Right atrium auricular region (tissue), 2 donors: ENCODE measurements around the gene PCDHB14. TPM values are rescaled to one million over a fixed set of nuclear protein-coding genes. Genes with fewer than 3 reads are reported as not detected.
"Not testable (repeated sequence)": the region's sequence is repeated elsewhere in the genome, so short reads cannot be mapped to it uniquely, and the experiment has no call there.

Source experiments
- DNase-seq: peaks from one replicate; pipeline ENCODE4 v3.0.0-alpha.2; 2019; ENCODE audit warnings: low spot score
- H3K27ac ChIP-seq, 2 donors: fragments of 200-600 bp; sonication (generic); 1 replicate in 1 of 2; 2 replicates in 1 of 2; pipeline ENCODE4 v1.5.1; 2016 to 2019
- H3K27me3 ChIP-seq, 2 donors: fragments of 200-600 bp; sonication (generic); one replicate each; pipeline versions ENCODE4 v1.5.1 to v1.6.0; 2017 to 2019
- H3K36me3 ChIP-seq: fragments of 200-600 bp; sonication (generic); one replicate; pipeline ENCODE4 v1.5.1; 2016
- H3K4me1 ChIP-seq, 2 donors: fragments of 200-600 bp; sonication (generic); one replicate each; pipeline versions ENCODE4 v1.5.1 to v1.6.0; 2017 to 2019
- H3K4me3 ChIP-seq, 2 donors: fragments of 200-600 bp; sonication (generic); 1 replicate in 1 of 2; 2 replicates in 1 of 2; pipeline ENCODE4 v1.5.1; 2017 to 2019; ENCODE audit warnings: mild to moderate bottlenecking in 1 of 2, moderate library complexity in 1 of 2
- H3K9me3 ChIP-seq, 2 donors: fragments of 200-600 bp; sonication (generic); one replicate each; pipeline ENCODE4 v1.5.1; 2019
- CTCF ChIP-seq, 2 donors: fragments of 200-600 bp; sonication (generic); IDR thresholded peaks; one replicate each; pipeline ENCODE4 v1.5.1; 2019; ENCODE audit warnings: antibody characterized with exemption in 2 of 2
- total RNA-seq, 2 donors: library from RNA; depleted of rRNA; stranded (reverse); fragments of >200 nt; gene quantifications; one replicate each; pipeline ENCODE4 v1.1.0, GENCODE V29; 2016

The PCDHB14 gene
- total RNA-seq, 2 donors from 2014 or later: 4.3 to 5.1 TPM

DNA sequence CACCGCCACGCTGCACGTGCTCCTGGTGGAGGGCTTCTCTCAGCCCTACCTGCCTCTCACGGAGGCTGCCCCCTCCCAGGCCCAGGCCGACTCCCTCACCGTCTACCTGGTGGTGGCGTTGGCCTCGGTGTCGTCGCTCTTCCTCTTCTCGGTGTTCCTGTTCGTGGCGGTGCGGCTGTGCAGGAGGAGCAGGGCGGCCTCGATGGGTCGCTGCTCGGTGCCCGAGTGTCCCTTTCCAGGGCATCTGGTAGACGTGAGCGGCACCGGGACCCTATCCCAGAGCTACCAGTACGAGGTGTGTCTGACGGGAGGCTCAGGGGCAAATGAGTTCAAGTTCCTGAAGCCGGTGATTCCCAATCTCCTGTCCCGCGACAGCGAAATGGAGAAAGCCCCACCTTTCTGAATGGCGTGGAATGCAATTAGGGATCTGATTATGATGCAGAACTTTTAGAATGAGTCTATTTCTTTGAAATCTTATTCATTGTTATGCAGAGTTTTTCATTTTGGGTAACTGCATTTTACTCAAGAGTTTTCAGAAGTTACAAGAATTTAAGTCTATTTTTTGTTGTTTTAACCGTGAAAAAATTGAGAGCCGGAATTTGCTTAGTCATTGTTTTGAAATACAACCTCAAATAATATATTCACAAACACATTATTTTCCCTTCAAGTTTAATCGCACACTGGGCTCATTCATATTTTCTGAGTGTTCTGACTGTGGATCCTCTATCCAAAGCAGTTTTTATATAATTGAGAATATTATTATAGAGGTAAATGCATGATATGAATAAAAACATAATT, 13.6 kb downstream of the PCDHB14 start:
- Histone ChIP-seq H3K4me1 (no peaks in the 10 kb centered on the region), H3K27ac (no peak overlapping the region), H3K36me3 (no peaks in the 10 kb centered on the region), H3K9me3 (peaks cover 14 to 100% of the 10 kb centered on the region in 2 donors), H3K4me3 (no peak overlapping the region), H3K27me3 (no peaks in the 10 kb centered on the region)
- TF ChIP-seq CTCF (IDR thresholded peaks at IDR 0.05): no peak
- DNase-seq: no peak

- H3K4me3 ChIP-seq: no peak overlapping the region
- no peak for TF ChIP-seq CTCF (IDR thresholded peaks at IDR 0.05)
- no peak overlapping the region for H3K27ac ChIP-seq
- no peaks in the 10 kb centered on the region for H3K36me3 ChIP-seq
- H3K9me3 ChIP-seq: peaks cover 26 to 100% of the 10 kb centered on the region in 2 donors
- DNase-seq: no peak
- no peaks in the 10 kb centered on the region for H3K27me3 ChIP-seq
- H3K4me1 ChIP-seq: no peaks in the 10 kb centered on the region
Observed at GRCh38 chr5:141241496-141241895, 18.4 kb downstream of the PCDHB14 start.

- Histone ChIP-seq H3K4me1 (no peaks in the 10 kb centered on the region), H3K27ac (no peak within 1 kb of the TSS), H3K4me3 (peak within 1 kb of the TSS; percentile 26 to 33), H3K27me3 (no peaks in the 10 kb centered on the region), H3K9me3 (peaks cover 36 to 100% of the 10 kb centered on the region in 2 donors), H3K36me3 (no peaks in the 10 kb centered on the region)
- peak in 1 of 2 donors; percentile 54 for TF ChIP-seq CTCF (IDR thresholded peaks at IDR 0.05)
- DNase-seq: no peak
Observed at GRCh38 chr5:141245250-141245717, 22.1 kb downstream of the PCDHB14 start, which contains the start of gene PCDHB15. PCDHB15 (plus strand) TSS chr5:141245395; CDS start chr5:141245579, 184 bp downstream.

GRCh38 chr5:141246971-141247370, 23.8 kb downstream of the PCDHB14 start:
- H3K27me3 ChIP-seq, H3K4me1 ChIP-seq, H3K36me3 ChIP-seq, DNase-seq, H3K4me3 ChIP-seq, H3K27ac ChIP-seq: not testable (repeated sequence)
- peaks cover 42 to 100% of the 10 kb centered on the region in 2 donors for H3K9me3 ChIP-seq

- H3K27ac ChIP-seq, H3K4me1 ChIP-seq, DNase-seq, H3K27me3 ChIP-seq, H3K4me3 ChIP-seq, H3K36me3 ChIP-seq: not testable (repeated sequence)
- H3K9me3 ChIP-seq: peaks cover 44 to 100% of the 10 kb centered on the region in 2 donors
Observed at GRCh38 chr5:141247434-141247833, 24.3 kb downstream of the PCDHB14 start.

- peaks cover 38 to 100% of the 10 kb centered on the region in 2 donors for H3K9me3 ChIP-seq
- no peaks in the 10 kb centered on the region for H3K4me1 ChIP-seq
- no peak overlapping the region for H3K27ac ChIP-seq
- no peak for TF ChIP-seq CTCF (IDR thresholded peaks at IDR 0.05)
- H3K36me3 ChIP-seq: no peaks in the 10 kb centered on the region
- no peak overlapping the region for H3K4me3 ChIP-seq
- H3K27me3 ChIP-seq: no peaks in the 10 kb centered on the region
- DNase-seq: no peak
Observed at GRCh38 chr5:141250576-141250975, 27.4 kb downstream of the PCDHB14 start.
